ENCODE measurements around the gene DNAJC13.

- TF ChIP-seq CTCF (IDR thresholded peaks at IDR 0.05; ENCODE audit: low read depth, low read length, missing input control) (no peak), ZBTB33 (IDR thresholded peaks at IDR 0.05) (no peak), GABPA (IDR thresholded peaks at IDR 0.05 in 1 of 2, conservative IDR thresholded peaks at IDR 0.05 in 1 of 2) (no peak), RAD21 (IDR thresholded peaks at IDR 0.05) (no peak), RXRA (IDR thresholded peaks at IDR 0.05) (no peak), JUND (IDR thresholded peaks at IDR 0.05) (no peak), SP1 (IDR thresholded peaks at IDR 0.05) (no peak)
Measured at GRCh38 chr3:132406587-132406986, 10.7 kb upstream of the DNAJC13 start.

Measured in liver (tissue), 3 donors.